Suppressor macrophage treated with lipopolysaccharide for 1 hour (primary cell): ENCODE results near the gene DMRTA2.

Experiments used
- DNase-seq, 3 donors: peaks; one replicate each; pipeline ENCODE4 v3.0.0-alpha.2; 2020 to 2022

DMRTA2 gene

GRCh38 chr1:50373532-50373931 is 49.7 kb downstream of the DMRTA2 start:
- DNase-seq: no peak

DNA sequence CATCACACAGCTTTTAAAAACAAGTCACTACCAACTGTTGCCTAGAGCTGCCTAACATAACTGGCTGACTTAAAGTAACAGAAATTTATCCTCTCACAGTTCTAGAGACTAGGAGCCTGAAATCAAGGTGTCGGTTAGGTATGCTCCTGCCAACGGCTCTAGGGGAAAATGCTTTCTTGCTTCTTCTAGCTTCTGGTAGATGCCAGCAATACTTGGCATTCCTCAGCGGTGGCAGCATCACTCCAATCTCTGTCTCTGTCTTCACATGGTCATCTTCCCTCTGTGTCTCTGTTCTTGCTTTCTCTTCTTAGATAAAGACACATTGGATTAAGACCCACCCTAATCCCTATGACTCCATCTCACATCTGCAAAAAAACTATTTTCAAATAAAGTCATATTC is 51.5 kb downstream of the DMRTA2 start:
- DNase-seq: no peak

DNA sequence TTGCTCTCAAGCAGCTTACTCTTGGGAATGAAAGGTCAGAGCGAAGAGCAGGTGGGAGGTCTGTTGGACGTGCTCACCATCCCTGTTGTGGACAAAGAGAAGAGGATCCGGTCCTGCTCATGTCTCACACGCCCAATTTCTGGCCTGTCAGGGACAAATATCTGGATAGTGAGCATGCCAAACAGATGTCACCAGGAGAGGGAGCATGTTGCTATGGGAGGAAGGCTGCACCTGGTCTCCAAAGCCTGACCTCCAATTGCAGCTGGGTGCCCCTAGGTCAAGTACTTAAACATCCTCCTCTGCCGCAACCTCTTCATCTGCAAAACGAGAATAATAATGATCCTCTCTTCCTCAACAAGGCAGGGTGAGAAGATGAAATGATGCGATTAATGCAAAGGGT is 53.4 kb downstream of the DMRTA2 start:
- DNase-seq: no peak

DNA sequence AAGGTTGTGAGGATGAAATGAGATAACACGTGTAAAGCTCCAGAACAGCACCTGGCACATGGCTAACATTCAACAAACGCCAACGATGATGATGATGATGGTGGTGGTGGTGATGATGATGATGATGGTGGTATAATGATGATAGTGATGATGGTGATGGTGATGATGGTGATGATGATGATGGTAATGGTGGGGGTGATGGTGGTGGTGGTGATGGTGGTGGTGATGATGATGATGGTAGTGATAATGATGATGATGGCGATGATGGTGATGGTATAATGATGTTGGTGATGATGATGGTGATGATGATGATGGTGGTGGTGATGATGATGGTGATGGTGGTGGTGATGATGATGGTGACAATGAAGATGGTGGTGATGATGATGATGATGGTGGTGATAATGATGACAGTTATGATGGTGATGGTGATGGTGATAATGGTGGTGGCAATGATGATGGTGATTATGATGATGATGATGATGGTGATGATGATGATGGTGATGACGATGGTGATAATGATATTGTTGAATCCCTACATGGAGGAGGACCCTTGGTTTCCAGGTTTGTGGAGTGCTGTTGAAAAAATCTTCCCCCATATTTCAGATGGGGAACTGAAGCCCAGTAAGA is 54.1 kb downstream of the DMRTA2 start:
- no peak for DNase-seq

- DNase-seq: peak in 2 of 3 donors; percentile 50 to 61
Observed at GRCh38 chr1:50368179-50369007, 54.9 kb downstream of the DMRTA2 start.
